ENCODE data around the gene FNDC7.
"Not testable (repeated sequence)": the region's sequence is repeated elsewhere in the genome, so short reads cannot be mapped to it uniquely, and the experiment has no call there.

The FNDC7 gene, protein sequence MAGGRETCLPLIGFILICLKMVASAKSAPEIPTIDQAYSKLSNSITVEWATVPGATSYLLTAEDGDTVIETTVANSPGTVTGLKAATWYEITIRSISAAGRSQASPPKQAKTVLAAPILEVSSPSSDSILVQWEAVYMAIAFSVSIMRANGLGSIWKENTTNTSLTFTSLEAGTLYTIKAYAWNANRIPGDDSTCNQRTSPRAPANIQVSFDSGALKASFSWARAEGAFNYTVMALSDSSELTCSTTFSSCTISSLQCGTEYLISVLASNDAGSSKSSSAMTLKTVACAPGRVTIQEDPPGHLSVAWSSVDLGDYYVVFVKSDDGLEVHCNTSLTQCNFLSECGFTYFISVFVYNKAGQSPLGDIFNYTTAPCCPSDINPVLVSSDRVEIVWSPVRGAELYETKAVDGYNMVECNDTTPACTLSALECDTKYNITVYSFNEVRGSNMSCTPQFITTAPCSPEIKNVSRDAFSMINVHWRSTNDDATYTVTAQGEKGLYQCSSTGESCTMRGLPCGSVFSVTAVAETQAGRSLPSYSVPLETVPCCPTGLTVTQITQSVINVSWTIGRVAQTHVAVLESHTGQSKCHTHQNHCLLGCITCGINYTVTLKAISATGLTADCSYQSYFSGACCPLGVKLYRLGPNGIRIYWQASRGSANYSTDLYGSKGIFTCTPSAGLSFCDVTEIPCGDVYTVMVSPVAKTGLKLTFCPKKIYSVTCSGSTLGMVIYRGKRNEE

DNA sequence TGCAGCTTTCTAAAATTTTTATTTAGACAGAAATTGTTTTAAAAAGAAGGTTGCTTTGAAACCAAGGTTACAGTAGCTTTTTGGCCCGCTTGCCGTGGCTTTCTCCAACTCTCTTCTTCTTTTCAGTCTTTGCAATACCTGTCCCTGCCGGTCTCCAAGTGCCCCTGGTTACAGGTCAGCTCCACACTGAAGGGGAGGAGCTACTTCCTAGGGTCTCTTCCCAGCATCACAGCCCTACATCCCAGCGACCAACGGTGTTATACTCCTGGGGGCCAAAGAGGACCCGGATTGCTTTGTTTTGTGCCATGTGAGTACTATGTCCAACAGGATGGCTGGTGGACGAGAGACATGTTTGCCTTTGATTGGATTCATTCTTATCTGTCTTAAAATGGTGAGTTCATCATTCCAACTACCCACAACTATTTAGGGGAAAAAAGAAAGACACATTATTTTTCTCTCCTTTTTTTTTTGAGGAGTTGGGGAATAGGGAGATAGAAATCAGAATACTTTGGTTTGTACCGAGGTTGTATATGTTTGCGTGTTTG is at the start of gene FNDC7:
Gene FNDC7, plus strand, starts transcription at position 303 of the 545 bp plus-strand sequence. Its CDS starts 26 bp downstream, at position 329.
- DNase-seq (ENCODE audit: low read depth), result no peak

DNA sequence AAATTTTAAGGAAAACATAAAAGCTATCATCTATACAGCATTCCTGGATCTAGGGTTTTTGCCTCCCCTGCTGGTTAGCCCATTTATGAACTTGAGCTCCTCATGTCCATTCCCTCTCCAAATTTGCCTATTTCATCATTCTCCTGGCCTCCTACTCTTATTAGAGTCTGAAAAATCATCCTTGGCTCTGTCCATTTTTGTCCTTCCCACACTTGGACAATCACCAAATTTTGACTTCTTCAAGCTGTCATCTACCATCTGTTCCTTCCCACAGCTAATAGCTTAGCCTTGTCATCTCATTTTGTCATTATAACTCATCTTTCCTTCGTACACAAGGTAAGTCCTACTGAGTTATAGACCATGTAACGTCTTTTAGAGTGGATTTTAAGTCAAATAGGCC is 49.6 kb upstream of the FNDC7 start:
- no peak for DNase-seq (ENCODE audit: low read depth)

DNA sequence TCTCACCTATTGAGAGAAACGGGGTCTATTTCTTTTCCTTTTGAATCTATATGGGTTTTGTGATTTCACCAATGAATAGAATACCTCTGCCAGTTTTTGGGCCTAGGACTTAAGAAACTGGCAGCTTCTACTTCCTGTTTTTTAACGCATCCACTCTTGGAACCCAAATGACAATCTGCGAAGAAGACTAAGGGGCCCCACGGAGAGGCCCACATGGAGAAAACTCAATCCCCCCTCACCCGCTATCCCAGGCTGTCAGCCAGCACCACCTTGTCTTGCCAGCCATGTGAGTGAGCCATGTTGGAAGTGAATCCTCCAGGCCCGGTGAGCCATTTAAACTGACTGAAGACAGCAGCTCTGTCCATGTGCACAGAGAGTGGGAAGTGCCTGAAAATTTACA is 48.2 kb upstream of the FNDC7 start:
- DNase-seq (ENCODE audit: low read depth), result no peak

DNA sequence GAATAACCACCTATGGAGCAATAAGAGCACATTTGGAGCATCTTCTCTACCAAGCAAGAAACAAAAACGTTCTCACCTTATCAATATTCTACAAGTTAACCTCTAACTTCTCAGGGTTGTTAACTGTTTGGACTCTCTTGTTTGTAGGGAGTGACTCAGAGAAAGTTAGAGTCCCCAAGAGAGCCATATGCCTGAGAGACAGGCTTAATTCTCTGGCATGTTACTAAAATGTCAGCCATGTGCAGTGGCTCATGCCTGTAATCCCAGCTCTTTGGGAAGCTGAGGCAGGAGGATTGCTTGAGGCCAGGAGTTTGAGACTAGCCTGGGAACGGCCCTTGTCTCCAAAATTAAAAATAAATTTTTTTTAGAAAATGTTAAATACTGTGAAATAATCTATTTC is 47.6 kb upstream of the FNDC7 start:
- DNase-seq (ENCODE audit: low read depth), result no peak

DNA sequence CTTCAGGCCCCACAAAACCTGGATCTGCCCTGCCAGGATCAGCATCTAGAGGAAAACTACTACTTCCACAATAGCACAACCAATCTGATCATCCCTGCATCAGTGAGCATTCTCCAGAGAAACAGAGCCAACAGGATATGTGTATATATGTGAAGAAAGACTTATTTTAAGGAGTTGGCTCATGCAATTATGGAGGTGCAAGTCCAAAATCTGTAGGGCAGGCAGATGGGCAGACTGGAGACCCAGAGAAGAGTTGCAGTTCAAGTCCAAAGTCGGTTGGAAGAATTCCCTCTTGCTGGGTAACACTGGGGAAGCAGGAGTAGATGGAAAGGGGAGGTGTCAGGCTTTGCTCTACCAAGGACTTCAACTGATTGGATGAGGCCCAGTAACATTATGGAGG is 46.9 kb upstream of the FNDC7 start:
- DNase-seq (ENCODE audit: low read depth), result no peak

DNA sequence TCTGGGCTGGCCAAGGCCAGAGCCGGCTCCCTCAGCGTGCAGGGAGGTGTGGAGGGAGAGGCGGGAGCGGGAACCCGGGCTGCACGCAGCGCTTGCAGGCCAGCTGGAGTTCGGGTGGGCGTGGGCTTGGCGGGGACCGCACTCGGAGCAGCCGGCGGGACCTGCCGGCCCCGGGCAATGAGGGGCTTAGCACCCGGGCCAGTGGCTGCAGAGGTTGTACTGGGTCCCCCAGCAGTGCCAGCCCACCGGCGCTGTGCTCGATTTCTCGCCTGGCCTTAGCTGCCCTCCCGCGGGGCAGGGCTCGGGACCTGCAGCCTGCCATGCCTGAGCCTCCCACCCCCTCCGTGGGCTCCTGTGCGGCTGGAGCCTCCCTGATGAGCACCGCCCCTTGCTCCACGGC is 45.3 kb upstream of the FNDC7 start:
- not testable (repeated sequence) for DNase-seq (ENCODE audit: low read depth)

DNA sequence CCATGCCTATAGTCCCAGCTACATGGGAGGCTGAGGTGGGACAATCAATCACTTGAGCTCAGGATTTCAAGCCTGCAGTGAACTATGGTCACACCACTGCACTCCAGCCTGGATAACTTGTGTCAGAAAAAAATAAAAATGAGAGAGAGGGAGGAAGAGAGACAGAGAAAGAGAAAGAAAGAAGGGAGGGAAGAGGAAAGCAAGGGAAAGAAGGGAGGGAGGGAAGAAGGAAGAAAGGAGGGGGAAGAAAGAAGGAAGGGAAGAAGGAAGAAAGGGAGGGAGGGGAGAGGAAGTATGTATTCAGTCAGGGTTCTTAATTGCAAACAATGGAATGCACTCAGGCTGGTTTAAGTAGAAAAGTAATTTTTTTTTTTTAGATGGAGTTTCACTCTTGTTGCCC is 43.9 kb upstream of the FNDC7 start:
- DNase-seq (ENCODE audit: low read depth), result no peak

DNA sequence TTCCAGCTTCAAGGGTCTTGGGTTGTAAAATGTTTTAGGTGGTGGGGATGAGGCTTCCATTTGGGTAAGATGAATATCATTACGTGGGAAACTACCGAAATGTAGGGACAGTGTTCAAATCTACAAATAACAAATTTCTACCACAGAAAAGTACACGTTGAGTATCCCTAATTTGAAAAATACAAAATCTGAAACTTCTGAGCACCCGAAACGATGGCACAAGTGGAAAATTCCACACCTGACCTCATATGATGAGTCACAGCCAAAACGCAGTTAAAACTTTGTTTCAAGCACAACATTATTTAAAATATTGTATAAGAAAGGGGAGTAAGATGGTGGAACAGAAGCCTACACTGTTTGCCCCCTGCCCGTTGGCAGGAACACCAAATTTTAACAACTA is 43.0 kb upstream of the FNDC7 start:
- DNase-seq (ENCODE audit: low read depth), result no peak

DNA sequence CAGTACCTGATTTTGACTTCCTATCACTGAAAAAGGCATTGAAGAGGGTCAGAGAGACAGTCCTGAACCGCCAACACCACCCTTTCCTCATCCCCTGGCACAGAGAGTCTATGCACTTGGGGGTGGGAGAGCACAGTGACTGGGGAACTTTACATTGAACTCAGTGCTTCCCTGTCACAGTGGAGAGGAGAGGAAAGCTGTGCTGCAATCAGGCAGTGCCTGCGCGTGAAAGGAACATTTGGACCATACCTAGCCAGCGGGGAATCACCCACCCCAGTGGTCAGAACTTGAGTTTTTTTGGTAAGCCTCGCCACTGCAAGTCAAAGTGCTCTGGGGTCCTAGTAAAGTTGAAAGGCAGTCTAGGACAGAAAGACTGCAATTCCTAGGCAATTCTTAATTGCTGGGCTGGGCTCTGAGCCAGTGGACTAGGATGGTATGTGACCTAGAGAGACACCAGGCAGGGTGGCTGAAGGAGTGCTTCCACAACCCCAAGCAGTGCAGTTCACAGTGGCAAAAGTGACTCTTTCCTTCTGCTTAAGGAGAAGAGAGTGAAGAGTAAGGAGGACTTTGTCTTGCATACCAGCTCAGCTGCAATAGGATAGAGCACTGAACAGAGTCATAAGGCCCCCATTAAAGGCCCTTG is 42.5 kb upstream of the FNDC7 start:
- no peak for DNase-seq (ENCODE audit: low read depth)

DNA sequence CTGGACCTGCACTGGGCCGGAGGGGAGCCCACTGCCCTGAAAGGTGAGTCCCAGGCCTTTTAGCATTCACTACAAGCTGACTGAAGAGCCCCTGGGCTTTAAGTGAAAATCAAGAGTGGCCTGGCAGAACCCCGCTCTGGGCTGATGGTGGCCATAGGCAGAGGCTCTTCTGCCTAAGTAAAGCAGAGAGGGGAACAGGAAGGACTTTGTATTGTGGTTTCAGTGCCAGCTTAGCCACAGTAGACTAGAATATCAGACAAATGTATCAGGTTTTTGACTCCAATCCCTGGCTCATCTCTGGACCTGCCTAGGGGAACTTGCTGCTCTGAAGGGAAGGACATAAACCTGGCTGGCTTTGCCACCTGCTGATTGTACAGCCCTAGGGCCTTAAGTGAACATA is 41.6 kb upstream of the FNDC7 start:
- DNase-seq (ENCODE audit: low read depth), result no peak

DNA sequence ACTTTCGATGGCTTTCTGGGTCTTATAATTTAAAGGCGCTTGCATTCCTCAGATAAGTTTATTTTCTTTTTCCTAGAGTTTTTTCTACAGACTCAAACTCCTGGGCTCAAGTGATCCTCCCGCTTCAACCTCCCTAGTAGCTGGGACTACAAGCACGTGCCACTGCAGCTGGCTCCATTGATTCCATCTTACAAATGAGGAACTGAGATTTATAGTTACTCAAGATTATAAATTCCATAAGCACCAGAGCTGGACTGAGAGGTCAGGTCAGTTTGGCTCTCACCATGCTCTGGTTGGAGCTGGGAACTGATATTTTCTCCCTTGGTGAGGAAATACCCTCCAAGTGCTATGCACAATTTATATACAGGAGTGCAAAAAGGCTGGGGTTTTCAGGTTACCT is 34.0 kb upstream of the FNDC7 start:
- no peak for DNase-seq (ENCODE audit: low read depth)

DNA sequence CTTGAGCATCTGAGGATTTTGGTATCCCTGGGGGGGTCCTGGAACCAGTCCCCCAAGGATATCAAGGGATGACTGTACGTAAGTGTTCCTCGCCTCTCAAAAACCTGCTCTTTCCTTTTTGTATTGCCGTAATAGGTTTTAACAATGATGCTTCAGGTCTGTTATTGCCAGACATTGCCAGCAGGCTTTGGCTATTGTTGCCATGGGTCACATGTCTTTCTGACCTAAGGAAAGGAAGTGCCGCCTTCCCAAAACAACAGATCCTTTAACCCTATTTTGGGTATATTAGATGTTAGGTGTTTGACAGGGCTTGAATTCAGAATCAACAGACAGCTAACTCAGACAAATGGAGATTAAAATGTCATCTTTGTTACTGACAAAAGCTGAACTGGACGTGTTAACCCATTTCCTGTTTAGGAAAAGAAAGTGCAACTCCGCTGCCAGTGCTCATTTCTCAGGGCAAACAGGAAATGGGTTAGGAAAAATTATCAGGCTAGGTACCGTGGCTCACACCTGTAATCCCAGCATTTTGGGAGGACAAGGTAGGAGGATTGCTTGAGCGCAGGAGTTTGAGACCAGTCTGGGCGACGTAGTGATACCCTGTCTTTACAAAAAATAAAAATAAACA is 33.0 kb upstream of the FNDC7 start:
- DNase-seq (ENCODE audit: low read depth), result no peak

DNA sequence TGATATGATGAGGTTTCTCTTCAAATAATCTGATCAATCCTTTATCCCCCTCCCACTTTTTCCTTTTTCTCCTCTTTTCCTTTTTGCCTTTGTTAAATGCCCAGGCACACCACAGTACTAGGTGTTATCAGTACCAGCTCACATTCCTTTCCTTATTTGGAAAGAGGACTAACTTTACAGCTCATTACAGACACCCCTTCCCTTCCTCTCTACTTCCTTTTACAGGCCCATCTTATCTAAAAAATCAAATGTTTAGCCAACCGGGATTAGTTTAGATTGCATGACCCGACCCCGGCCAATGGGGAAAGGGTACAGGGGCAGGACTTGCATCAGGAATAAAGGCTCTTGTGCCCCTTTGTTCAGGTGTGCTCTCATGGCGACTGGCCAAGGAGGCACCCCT is 31.0 kb upstream of the FNDC7 start:
- not testable (repeated sequence) for DNase-seq (ENCODE audit: low read depth)

DNA sequence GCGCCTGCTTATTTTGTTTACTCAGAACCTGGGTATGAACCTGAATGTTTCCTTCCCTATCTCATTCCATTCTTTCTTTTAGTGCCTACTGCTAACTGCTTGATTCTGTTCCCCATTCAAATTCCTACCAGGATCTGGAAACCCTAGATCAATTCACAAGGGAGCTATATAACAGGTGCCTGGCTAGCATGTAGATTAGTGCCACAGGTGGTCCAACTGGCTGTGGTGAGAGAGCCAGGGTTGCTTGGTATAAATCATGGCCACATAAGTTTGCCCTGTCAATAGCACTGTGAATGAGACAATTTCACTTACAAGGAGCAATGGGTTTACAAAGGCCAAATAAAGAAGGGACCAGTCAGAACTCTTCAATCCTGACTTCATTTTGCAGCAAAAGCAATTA is 27.2 kb upstream of the FNDC7 start:
- DNase-seq (ENCODE audit: low read depth), result no peak

DNA sequence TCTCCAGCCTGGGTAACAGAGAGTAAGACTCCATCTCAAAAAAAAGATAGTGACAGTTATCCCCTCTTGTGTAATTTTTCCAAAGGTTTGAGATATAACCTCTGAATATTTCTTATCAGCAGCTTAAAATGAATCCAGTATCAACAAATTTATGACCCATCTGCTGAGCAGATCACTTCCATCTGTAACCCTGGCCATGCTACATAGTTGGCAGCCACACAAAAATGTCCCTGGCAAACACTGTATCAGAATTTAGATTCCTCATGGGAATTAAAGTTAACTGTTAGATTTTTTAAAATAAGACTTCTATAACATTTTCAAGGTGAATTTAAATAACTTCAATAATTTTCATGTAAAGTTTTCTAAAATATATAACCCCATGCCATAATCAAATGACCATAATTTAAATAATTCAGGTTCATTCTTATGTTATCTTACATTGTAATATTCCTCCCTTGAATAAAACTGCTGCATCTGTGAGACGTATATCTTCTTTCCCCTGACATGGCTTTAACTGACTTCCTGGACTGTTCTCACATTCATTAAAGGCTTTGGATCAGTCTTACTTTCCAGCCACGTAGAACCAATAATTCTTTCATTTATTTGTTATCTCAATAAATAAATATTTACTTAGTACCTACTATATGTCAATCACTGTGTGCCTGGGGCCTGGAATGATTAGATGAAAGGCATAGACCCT is 25.9 kb upstream of the FNDC7 start:
- no peak for DNase-seq (ENCODE audit: low read depth)

DNA sequence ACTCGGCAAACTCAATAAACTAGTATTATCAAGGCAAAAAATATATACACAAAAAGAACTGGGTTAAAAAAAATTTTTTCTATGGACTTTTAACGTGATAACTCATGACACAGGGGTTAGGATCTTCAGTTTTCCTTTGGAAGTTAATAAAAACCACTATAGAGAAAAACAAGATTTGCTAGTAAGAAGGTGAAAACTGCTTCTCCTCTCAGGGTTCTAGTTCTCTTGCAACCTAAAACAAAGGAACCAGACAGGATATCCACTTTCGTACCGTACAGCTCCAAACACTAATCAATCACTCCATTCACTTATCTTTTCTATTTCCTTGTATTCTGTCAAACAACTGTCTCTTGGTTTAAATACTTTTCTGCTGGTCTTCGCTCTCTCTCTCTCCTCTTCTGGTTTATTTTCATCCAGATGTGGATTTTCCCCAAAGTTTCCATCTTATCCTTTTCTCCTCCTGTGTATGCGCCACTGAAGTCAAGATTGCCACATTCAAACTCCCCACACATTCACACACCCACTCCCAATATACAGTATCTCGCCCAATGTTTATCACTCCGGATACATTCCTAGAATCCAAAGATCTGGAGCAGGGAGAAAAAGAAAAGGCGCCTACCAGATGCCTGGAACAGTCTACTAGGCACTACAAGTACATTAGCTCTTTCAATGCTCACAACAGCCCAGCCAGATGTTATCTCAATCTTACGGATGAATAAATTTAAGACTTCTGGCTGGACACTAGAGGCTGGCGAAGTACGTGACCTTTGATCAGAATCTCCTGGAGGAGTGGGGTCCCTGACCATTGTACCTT is 21.4 kb upstream of the FNDC7 start:
- no peak for DNase-seq (ENCODE audit: low read depth)

DNA sequence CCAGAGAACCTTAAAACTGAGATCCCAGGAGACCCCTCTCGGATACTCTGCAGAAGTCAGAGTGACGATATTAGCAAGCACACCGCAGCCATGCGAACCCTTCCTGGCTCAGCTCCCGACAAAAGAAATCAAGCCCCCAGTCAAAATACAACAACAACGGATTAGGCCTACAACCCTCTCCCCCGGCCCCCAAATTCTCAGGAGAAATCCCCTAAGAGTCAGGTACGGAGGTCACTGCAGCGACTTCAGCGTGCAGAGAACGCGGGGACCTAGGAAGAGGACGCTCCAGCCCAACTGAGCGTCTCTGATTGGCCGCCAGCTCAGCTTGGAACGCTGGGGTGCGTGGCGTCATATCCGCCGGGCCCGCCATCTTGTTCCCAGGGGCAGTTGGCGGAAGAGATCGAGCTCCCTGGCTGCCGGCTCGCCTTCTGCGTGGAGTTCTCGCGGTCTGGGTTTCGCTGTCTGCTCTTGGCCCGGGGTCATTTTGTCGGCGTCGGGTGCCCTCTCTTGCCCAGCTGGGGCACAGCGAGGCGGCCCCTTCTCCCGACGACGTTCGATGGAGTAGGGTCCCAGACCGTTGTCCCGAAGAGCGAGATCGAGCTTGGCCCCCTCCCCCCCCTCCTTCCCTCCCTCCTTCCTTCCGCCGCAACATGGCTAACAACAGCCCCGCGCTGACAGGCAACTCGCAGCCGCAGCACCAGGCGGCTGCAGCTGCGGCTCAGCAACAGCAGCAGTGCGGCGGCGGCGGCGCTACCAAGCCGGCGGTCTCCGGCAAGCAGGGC is 20.6 kb upstream of the FNDC7 start, which contains the start of gene PRPF38B:
Gene PRPF38B, plus strand, starts transcription at position 369 of the 782 bp plus-strand sequence. Its CDS starts 282 bp downstream, at position 651.
- peak; percentile 94 for DNase-seq (ENCODE audit: low read depth)

DNA sequence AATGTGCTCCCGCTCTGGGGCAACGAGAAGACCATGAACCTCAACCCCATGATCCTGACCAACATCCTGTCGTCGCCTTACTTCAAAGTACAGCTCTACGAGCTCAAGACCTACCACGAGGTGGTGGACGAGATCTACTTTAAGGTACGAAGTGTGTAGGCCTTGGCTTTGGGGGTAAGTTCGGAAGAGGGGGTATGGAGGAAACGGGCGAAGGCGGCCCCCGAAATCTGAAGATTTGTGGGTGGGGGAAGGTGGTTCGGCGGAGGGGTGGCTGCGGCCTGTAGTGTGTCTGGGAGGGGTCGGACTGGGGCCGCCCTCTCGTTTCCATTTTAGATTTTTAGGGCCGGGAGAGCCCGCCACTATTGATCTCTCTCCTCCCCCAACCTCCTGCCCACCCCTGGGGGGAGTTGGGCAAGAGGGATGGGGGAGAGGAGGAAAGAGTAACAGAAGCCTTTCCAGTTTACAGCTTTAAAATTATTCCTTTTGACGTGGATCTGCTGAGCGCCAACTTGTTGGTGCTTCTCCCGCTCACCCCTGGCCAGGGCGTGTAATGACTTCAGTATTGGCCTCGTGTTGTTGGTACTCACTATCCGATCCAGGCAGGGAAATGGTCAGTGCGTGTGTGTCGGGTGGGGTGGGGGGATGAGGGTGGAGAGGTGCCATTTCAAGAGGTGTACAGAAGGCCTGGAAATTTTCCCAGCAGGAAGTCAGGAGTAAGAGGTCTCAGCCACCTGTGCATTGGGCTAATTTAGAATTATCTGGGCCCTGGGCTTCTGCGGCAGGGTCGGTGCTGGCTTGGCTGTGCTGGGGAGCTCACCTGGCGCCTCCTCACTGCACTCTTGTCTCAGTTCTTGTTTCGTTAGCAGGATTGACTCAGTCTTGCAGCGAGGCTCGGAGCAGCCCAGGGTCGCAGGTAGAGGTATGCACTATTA is 19.7 kb upstream of the FNDC7 start:
- DNase-seq (ENCODE audit: low read depth), result peak; percentile 76

DNA sequence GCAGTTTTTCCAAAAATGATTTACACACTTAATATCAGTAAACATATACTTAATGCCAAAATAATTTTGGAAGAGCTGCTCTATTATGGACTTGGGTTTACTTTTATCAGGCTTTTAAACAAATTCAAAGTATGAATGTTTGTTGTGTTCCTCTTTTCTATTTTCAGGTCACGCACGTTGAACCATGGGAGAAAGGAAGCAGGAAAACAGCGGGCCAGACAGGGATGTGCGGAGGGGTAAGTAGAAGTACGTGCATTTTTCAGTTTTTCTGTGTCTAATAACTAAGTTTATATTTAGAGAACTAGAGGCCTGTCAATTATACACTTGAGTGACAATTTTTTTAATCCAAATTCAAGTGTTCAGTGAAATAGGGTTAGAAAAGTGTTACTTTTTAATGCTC is 17.2 kb upstream of the FNDC7 start:
- no peak for DNase-seq (ENCODE audit: low read depth)
